Measurements from ENCODE around the gene PAGR1. TPM values are rescaled to one million over a fixed set of nuclear protein-coding genes. Genes with fewer than 3 reads are reported as not detected.
"Not testable (repeated sequence)": the region's sequence is repeated elsewhere in the genome, so short reads cannot be mapped to it uniquely, and the experiment has no call there.

PAGR1 gene
- total and polyA plus RNA-seq, 12 donors: 9.6 to 35.1 (median 13.0) TPM

DNA sequence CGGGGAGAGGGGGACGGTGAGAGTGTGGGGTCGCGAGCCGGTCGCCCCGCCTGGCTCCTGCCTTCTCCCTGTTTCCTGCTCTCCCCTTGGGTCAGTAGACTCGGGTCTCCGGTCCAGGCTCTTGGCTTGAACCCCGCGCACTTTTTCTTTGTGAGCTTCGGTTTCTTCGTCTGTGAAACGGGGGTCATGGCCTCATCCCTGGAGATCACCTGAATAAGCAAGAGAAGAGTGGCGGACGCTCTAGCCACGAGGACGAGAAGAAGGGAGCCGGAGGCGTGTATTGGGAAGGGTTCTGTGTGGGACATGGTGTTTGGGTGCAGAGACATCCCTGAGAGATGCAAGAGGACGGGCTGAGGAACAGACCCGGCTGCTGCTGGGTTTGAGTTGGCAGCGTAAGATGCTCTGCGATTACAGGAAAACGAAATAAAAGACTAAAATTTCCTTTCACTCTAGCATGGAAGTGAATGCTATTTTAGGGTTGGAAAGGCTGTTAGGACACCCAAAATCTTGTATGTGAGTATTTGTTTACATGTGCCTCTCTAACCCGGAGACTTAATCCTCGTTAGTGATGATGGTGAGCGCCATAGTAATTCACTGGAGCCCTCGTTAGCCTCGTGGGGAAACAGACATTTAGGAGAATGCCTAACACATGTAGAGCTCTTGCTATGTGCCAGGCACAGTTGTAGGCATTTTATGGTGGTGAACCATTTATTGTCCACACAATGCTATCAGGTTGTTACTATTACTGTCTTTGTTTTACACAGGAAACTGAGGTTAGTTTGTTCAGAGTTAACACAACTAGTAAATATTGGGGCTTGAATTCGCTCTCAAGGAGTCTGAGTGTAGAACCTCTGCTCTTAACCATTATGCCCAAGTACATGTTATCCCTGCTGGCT, 24.8 kb upstream of the PAGR1 start:
- H3K27ac ChIP-seq: peak overlapping the region in 7 of 10 donors; percentile 84 to 97 (median 94)
- peak in 2 of 8 donors; percentile 2 to 9 for ATAC-seq
- H3K4me1 ChIP-seq: peaks cover 10 to 28% (median 20%) of the 10 kb centered on the region in 9 donors
- H3K4me3 ChIP-seq: peak overlapping the region; percentile 56 to 98 (median 83)
- no peaks in the 10 kb centered on the region for H3K36me3 ChIP-seq
- WGBS, 2 donors: 1 to 2% methylated on average over 31 of the region's 31 CpGs
- intact Hi-C loops (cut with DNase I): loop anchor here in 3 of 10 donors (1.0 to 2.0 kb wide), 3 partner anchors 14 to 25 kb away; partner anchors contain the start of gene PAGR1 (in 1 of the 3)
- DNase-seq: no peak
- TF ChIP-seq, protein P1, sequence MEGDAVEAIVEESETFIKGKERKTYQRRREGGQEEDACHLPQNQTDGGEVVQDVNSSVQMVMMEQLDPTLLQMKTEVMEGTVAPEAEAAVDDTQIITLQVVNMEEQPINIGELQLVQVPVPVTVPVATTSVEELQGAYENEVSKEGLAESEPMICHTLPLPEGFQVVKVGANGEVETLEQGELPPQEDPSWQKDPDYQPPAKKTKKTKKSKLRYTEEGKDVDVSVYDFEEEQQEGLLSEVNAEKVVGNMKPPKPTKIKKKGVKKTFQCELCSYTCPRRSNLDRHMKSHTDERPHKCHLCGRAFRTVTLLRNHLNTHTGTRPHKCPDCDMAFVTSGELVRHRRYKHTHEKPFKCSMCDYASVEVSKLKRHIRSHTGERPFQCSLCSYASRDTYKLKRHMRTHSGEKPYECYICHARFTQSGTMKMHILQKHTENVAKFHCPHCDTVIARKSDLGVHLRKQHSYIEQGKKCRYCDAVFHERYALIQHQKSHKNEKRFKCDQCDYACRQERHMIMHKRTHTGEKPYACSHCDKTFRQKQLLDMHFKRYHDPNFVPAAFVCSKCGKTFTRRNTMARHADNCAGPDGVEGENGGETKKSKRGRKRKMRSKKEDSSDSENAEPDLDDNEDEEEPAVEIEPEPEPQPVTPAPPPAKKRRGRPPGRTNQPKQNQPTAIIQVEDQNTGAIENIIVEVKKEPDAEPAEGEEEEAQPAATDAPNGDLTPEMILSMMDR (IDR thresholded peaks at IDR 0.05): no peak
- no peaks in the 10 kb centered on the region for H3K9me3 ChIP-seq
- H3K27me3 ChIP-seq: no peaks in the 10 kb centered on the region

DNA sequence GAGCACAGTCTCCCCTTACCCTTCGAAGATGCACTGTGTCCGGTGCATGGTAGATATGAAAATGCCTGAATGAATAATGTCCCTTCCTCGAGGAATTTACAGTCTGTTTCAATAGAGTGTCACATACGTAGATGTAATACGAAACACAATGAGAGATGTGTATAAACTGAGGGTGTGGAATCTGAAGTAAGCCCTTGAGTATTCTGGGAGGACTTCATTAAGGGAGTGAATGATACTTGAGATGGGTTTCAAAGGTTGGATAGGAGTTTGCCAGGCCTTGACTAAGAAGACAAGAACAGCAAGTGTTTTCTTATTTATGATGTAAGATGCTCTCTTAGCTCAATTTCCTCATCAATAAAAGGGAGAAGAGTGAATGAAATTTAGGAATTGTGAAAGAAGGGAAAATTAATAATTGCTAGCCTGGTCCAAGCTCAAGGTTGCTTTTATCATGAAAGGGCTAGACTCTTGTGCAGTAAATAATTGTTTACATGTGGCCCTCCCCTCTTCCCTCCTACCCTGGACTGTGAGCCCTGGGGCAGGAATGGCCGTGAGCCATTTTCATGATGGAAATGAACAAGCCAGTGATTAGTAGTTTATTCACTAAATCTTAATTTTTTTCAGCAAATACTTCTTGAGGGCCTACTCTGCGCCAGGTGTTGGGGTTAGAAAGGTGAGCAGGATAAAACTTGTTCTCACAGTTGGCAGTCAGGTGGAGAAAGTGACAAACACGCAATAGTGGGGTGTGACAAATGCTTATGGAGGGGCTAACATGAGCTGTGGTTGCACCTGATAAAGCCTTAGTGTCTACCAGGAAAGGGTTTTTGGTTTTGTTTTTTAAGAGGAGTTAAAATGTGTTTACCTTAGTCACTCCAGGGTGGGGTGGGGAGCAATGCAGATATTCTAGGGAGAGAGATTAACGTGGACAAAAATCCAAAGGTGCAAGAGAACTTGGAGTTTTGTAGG, 23.8 kb upstream of the PAGR1 start:
- no peak for DNase-seq
- peaks cover 10 to 28% (median 20%) of the 10 kb centered on the region in 9 donors for H3K4me1 ChIP-seq
- 76 to 80% methylated on average over 9 of the region's 9 CpGs for WGBS, 2 donors
- no peaks in the 10 kb centered on the region for H3K27me3 ChIP-seq
- TF ChIP-seq, protein P1 (IDR thresholded peaks at IDR 0.05): no peak
- ATAC-seq: no peak
- H3K9me3 ChIP-seq: no peaks in the 10 kb centered on the region
- peaks cover 0 to 9% (median 0%) of the 10 kb centered on the region in 9 donors for H3K36me3 ChIP-seq
- H3K4me3 ChIP-seq: peak overlapping the region in 5 of 10 donors; percentile 69 to 98 (median 82)
- peak overlapping the region in 1 of 10 donors; percentile 87 for H3K27ac ChIP-seq
- intact Hi-C loops (cut with DNase I): loop anchor here in 1 of 10 donors (2.0 kb wide), 1 partner anchor 13 kb away; no protein-coding TSS in a partner anchor

DNA sequence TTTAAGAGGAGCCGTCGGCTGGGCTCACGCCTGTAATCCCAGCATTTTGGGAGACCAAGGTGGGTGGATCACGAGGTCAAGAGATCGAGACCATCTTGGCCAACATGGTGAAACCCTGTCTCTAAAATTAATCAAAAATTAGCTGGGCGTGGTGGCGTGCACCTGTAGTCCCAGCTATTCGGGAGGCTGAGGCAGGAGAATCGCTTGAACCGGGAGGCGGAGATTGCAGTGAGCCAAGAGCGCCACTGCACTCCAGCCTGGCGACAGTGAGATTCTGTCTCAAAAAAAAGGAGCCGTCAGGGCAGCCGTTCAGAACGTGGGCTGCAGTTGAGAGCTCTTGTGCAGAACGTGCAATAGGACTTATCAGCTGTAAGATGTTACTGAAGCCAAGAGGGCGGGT, 22.8 kb upstream of the PAGR1 start:
- H3K27ac ChIP-seq; ATAC-seq; intact Hi-C loops (cut with DNase I); DNase-seq; H3K4me3 ChIP-seq; H3K27me3 ChIP-seq; H3K9me3 ChIP-seq: not testable (repeated sequence)
- WGBS, 2 donors: 89 to 90% methylated on average over 18 of the region's 18 CpGs
- Histone ChIP-seq H3K4me1 (peaks cover 10 to 28% (median 20%) of the 10 kb centered on the region in 9 donors), H3K36me3 (peaks cover 0 to 19% (median 0%) of the 10 kb centered on the region in 9 donors)

DNA sequence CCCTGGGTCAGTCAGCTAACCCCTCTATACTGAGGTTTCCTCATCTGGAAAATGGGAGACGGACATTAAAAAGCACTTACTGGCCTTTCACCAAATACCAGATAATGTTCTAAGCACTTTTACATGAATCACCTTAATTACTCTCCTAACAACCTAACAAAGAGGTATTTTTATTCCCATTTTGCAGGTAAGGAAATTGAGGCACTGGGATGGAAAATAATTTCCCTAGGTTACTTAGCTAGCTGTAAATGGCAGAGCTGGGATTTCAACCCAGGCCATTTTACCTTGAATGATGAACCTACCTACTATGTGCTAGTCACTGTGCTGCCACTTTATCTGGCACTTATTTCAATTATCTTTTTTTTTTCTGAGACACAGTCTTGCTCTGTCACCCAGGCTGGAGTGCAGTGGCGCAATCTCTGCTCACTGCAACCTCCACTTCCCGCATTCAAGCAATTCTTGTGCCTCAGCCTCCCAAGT, 21.7 kb upstream of the PAGR1 start:
- TF ChIP-seq, protein P1 (IDR thresholded peaks at IDR 0.05): no peak
- H3K4me1 ChIP-seq: peaks cover 10 to 27% (median 20%) of the 10 kb centered on the region in 9 donors
- ATAC-seq: no peak
- no peaks in the 10 kb centered on the region for H3K27me3 ChIP-seq
- no peak overlapping the region for H3K27ac ChIP-seq
- H3K9me3 ChIP-seq: no peaks in the 10 kb centered on the region
- peaks cover 0 to 30% (median 5%) of the 10 kb centered on the region in 9 donors for H3K36me3 ChIP-seq
- DNase-seq: no peak
- WGBS, 2 donors: 99% methylated on average over 3 of the region's 3 CpGs
- no peak overlapping the region for H3K4me3 ChIP-seq
- intact Hi-C loops (cut with DNase I): no loop called here
